Mucosa of descending colon (tissue), 3 donors: ENCODE results near the gene RFX8. TPM values are rescaled to one million over a fixed set of nuclear protein-coding genes. Genes with fewer than 3 reads are reported as not detected.
A peak's percentile ranks its signal among the peaks of the same experiment; 100 is the strongest.

Source experiments
- ATAC-seq: fragments of 200-7000 bp; cut with Tn5 transposase; one replicate; pipeline ENCODE4 v1.9.1; 2020; ENCODE audit warnings: mild to moderate bottlenecking, moderate library complexity
- DNase-seq, 3 donors: peaks; one replicate each; pipeline ENCODE4 v3.0.0-alpha.2; 2020
- H3K36me3 ChIP-seq: fragments of 200-600 bp; one replicate; pipeline ENCODE4 v1.8.0; 2021; ENCODE audit warnings: low read depth, mild to moderate bottlenecking
- H3K4me1 ChIP-seq: fragments of 200-600 bp; one replicate; pipeline ENCODE4 v1.8.0; 2021; ENCODE audit warnings: low read depth, mild to moderate bottlenecking
- H3K4me3 ChIP-seq: fragments of 200-600 bp; one replicate; pipeline ENCODE4 v1.8.0; 2021; ENCODE audit warnings: mild to moderate bottlenecking
- H3K9me3 ChIP-seq: fragments of 200-600 bp; one replicate; pipeline ENCODE4 v1.8.0; 2021; ENCODE audit warnings: mild to moderate bottlenecking
- CTCF ChIP-seq: fragments of 200-600 bp; IDR thresholded peaks from one replicate; pipeline ENCODE4 v1.8.0; 2022; ENCODE audit warnings: antibody characterized with exemption, mild to moderate bottlenecking
- intact Hi-C, 2 donors: fragments of 100-400 bp; cut with DNase I in 1 of 2; cut with micrococcal nuclease in 1 of 2; formaldehyde crosslinking; loops; one replicate each; pipeline versions ENCODE4 v1.11.0 to v1.11.1; 2022; cut with DNase I, micrococcal nuclease
- total RNA-seq, 3 donors: library from RNA; stranded (reverse); fragmentation: NEBNext Ultra II Directional in 2 of 3; extraction: Animal tissue kit (Norgen Biotek cat#: 25700) in 2 of 3; gene quantifications; one replicate each; pipeline versions ENCODE4 v1.2.1 to v1.2.4, GENCODE V29; 2021 to 2023
- donor health status: DM: no; HTN: no; CAD: no; lungs with moderate emphysema.
- donor health status: DM: no; HTN: no; CAD: no.
- donor health status: DM: no; HTN: yes; CAD: no.

RFX8 gene
- total RNA-seq, 3 donors from 2014 or later = not detected

DNA sequence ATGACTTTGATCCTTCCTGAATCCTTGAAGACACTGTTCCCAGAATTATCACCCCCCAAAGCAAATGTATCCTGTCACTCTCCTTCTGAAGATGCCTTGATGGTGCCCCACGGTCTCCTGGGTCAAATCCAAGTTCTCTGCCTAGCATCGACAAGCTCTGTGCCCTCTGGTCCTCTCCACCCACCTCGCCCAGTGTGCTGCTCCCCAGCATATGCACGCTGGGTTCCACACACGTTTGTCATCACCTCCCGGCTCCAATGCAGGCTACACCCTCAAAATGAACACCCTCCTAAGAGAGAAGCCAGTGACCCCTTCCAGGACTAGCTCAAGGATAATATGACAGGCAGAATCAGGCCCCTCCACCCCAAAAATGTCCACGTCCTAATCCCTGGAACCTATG lies 48.1 kb downstream of the RFX8 start:
- no peaks in the 10 kb centered on the region for H3K9me3 ChIP-seq
- ATAC-seq = no peak
- H3K4me1 ChIP-seq = no peaks in the 10 kb centered on the region
- H3K36me3 ChIP-seq = no peaks in the 10 kb centered on the region
- TF ChIP-seq CTCF = no peak
- DNase-seq = no peak
- intact Hi-C loops = no loop called here
- H3K4me3 ChIP-seq = no peak overlapping the region

GRCh38 chr2:101420623-101421022 lies 54.3 kb downstream of the RFX8 start:
- no peaks in the 10 kb centered on the region for H3K36me3 ChIP-seq
- ATAC-seq (no peak), DNase-seq (no peak)
- H3K9me3 ChIP-seq = no peaks in the 10 kb centered on the region
- TF ChIP-seq CTCF = no peak
- intact Hi-C loops = loop anchor here in 1 of 2 donors (5.0 kb wide), 1 partner anchor 412 kb away; no protein-coding TSS in a partner anchor
- H3K4me1 ChIP-seq = no peaks in the 10 kb centered on the region
- no peak overlapping the region for H3K4me3 ChIP-seq

DNA sequence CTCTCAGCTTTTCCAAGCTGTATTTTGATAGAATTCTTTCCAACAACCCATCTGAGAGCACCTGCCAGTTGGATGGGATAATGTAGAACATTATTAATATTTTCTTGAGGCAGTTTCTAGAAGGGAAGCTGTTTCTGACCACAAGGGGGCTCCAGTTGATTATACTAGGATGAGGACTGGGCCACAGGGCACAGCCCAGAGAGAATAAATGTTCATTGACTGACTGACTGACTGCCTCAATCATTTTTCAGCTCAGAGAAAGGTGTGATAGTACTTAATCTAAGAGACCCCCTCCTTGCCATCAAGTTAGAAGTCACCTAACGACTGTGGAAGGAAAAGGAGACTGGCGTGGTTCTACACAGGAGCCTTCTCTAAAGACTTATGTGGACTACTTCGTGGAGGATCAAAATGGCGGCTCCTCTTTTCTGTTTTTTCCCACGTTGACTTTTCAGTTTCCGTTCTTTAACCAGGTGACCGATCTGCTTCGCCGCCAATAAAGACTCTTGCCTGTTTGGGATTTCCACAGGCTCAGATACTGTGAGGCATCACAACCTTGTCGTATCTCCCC lies 55.7 kb downstream of the RFX8 start:
- ATAC-seq (peak; percentile 80), DNase-seq (peak in 1 of 3 donors; percentile 84)
- intact Hi-C loops = loop anchor here in 1 of 2 donors (10.0 kb wide), 1 partner anchor 416 kb away; no protein-coding TSS in a partner anchor
- no peaks in the 10 kb centered on the region for H3K4me1 ChIP-seq
- H3K4me3 ChIP-seq = no peak overlapping the region
- peak; percentile 26 for TF ChIP-seq CTCF
- H3K36me3 ChIP-seq = no peaks in the 10 kb centered on the region
- peaks cover 3% of the 10 kb centered on the region for H3K9me3 ChIP-seq

DNA sequence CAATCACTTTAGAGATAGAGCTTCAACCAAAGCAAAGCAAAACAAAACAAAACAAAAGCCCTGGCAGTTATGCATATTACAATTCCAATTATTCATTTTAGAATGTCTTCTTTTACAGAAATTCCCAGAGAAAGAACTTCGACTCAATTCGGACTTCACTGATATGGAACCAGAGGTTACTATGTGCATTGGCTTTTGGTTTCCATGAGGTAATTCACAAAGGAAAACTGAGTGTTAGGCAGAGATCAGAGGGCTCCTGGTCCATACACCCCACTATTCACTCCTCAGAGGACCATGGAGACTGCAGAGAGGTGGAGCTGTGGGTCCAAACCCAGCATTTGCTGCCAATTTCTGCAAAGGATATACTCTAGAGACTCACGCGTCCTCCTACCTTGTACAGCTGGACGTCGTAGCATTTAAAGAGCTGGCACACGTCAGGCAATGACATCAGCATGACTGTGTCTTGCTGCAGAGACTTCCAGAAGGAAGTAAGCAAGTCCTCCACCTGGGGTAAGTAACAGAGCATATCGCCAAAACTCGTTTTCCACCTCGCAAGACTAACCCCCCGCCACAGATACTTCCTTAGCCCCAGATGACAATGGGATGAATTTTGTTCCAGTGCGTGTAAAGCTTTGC lies 56.3 kb downstream of the RFX8 start:
- DNase-seq (no peak), ATAC-seq (no peak)
- H3K9me3 ChIP-seq = peaks cover 3% of the 10 kb centered on the region
- H3K4me3 ChIP-seq = no peak overlapping the region
- no peaks in the 10 kb centered on the region for H3K4me1 ChIP-seq
- no peak for TF ChIP-seq CTCF
- intact Hi-C loops = loop anchor here in 1 of 2 donors (10.0 kb wide), 1 partner anchor 416 kb away; no protein-coding TSS in a partner anchor
- H3K36me3 ChIP-seq = no peaks in the 10 kb centered on the region

DNA sequence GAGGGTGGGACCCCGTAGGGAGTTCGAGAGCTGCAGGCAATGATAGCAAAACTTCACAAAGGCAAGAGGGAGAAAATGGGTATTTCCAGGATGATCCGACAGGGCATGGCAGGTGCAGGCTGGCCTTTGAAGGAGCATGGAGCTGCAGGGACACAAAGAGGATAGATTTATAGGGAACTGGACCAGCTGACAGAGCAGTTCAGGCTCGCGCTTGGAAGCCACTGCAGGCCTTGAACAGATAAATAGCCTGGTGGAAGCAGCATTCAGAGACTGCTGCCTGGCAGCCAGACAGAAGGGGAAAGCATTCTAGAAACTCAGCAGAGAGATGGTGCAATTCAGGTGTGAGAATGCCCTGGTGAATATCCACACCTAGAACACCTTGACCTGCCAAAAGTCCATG lies 58.3 kb downstream of the RFX8 start:
- intact Hi-C loops = loop anchor here in 1 of 2 donors (10.0 kb wide), 1 partner anchor 418 kb away; no protein-coding TSS in a partner anchor
- Histone ChIP-seq H3K4me1 (no peaks in the 10 kb centered on the region), H3K9me3 (peaks cover 3% of the 10 kb centered on the region), H3K4me3 (no peak overlapping the region), H3K36me3 (no peaks in the 10 kb centered on the region)
- ATAC-seq (no peak), DNase-seq (no peak)
- no peak for TF ChIP-seq CTCF
